NAMALWA (cell line): ENCODE measurements around the gene ATP8A2.

Source experiments
- DNase-seq: peaks from one replicate; pipeline ENCODE4 v3.0.0-alpha.2; 2015; ENCODE audit warnings: low spot score

ATP8A2 gene

GRCh38 chr13:26017196-26017921 lies 645.6 kb downstream of the ATP8A2 start:
- DNase-seq: no peak

GRCh38 chr13:26017932-26018665 lies 646.3 kb downstream of the ATP8A2 start:
- no peak for DNase-seq

GRCh38 chr13:26019251-26019650 lies 647.5 kb downstream of the ATP8A2 start:
- DNase-seq: no peak

- DNase-seq: no peak
Measured at GRCh38 chr13:26019881-26020870, 648.4 kb downstream of the ATP8A2 start.

GRCh38 chr13:26020891-26021290 lies 649.1 kb downstream of the ATP8A2 start:
- DNase-seq: no peak

DNA sequence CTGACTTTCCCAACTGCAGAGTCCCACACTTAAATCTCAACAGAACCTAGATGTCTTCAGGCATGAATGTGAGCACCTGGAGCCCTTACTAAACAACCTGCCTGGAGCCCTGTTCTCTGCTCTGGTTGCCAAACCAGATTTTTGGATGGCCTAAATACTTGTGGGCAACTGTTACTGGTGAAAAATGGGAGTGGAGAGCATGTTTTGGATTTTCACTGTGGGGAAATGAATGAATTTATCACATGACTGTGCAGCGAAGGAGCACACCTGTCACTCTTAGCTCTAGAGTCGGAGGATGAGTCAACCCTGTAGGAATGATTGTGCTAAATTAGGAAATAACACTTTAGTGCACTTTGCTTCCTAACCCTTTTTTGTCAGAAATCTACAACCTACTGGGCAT lies 649.7 kb downstream of the ATP8A2 start:
- no peak for DNase-seq

- DNase-seq: no peak
Measured at GRCh38 chr13:26021956-26022355, 650.2 kb downstream of the ATP8A2 start.

DNA sequence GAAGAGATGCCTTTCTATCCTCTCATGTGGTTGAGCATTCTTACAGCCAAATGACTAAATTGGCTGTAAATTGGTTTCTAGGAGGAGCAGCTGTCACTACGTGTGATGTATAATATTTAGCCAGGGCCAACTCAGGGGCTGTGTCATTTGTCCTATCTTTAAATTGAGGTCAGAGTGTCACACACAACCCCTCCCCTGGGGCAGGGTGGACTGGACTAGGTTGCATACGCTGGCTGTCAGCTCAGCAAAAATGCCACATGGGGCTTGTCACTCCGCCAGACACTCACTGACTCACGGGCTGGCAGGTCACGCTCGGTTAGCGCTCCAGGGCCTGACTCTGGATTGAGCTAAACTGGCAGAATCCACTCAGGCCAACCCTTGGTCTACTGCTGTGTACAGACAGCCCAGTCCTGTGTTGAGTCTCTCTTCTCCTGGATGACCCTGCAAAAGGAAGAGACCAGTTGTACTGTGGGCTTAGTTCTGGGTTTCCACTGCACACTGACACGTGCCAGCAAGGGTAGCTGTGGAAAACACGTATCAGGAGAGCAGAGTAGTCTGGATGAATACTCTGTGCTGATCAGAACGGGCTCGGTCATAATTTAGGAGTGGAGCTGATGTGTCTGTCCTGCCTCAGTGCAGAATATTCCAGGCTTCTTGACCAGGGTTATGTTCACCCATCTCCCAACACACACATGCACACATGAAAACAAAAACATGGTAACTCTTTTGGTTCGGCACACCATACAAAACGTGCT lies 650.9 kb downstream of the ATP8A2 start:
- DNase-seq: no peak

GRCh38 chr13:26024558-26024957 lies 652.8 kb downstream of the ATP8A2 start:
- DNase-seq: no peak

DNA sequence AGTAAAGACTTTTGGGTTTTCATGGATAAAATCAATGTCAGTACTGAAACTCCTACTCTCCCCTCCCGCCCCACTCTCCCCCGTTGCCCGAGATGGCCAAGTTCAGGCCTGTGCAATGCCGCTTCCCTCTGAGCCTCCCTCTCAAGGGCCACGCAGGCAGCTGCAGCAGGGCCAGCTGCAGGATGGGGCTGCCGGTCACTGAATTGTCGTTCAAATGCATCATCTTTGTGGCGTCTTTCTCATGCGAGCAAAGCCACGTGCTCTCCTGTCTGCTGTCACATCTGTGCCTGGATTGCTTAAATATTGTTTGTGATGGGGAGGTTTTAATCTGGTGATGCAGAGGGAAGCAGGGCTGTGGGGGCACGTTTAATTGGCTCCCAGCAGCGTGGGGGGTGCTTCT lies 653.4 kb downstream of the ATP8A2 start:
- no peak for DNase-seq

DNA sequence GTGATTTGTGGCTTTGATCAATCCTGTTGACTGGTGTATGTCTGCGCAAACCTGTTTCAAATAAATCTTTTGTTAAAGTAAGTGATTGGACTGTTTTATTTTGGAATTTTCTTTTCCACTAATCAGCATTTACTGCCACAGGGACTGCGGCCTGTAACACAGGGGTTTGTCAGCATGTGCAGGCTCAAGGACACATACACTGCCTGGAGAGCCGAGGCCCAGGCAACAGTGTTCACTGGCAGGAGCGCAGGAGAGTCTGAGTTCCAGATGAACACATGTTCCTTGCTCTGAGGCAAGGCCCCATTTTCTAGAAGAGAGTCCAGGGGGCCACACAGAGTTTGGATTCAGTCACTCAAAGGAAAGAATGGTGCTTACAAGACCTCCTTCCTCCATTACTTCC lies 654.0 kb downstream of the ATP8A2 start:
- no peak for DNase-seq

DNA sequence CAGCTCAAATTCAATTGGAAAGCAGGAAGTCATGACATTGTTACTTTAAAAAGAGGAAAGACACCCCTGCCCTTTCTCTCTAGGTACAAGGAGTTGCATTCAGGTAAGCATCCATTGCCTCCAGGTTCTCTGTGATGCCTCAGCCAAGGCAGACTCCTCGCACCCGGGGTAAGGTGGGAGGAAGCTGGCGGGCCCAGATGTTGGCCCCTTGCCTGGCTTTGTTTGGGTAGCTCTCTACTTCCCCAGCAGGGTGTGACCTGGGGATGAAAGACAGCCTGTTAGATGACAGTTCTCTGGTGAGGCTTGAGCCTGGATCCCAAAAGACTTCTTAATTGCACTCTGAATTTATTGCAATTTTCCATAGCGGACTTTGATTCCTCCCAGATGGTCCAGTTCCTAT lies 654.4 kb downstream of the ATP8A2 start:
- no peak for DNase-seq

GRCh38 chr13:26029581-26030136 lies 657.9 kb downstream of the ATP8A2 start:
- no peak for DNase-seq

DNA sequence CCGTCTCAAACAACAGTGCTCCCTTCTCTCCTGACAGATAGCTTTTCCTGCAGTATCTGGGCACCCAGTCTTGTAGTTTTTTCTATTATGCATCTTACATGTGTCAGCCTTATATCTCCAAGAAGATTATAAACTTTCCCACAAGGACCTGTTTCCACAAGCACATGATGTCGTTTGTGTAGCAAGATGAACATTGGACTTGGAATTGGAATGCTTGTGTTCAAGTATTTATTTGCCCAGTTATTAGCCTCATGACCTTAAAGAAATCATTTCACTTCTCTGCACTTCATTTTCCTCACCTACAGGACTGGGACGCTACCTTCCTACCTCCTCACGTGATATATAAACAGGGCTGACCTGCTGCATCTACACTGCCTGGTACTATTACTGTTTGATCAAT lies 658.6 kb downstream of the ATP8A2 start:
- DNase-seq: no peak

GRCh38 chr13:26034018-26034417 lies 662.2 kb downstream of the ATP8A2 start:
- no peak for DNase-seq

- no peak for DNase-seq
Measured at GRCh38 chr13:26036383-26036782, 664.6 kb downstream of the ATP8A2 start.

DNA sequence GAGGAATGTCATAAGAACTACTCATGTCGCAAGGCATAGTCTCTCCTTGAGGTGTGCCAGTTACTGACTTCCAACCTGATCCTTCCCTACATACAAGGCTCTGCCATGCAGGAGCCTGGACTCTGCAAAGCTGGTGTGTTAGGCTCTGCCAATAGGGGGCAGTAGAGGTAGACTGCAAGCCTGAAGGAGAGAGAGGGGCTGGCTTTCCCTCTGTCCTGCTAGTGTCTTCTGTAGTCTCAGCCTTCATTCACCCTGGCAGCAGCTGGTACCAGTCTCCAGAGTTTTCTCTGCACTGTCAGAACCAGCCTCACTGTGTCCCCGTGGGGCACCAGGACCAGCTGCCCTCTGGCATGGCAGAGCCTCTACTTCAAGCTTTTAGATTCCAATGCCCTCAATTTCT lies 665.5 kb downstream of the ATP8A2 start:
- DNase-seq: peak; percentile 62

- DNase-seq: no peak
Measured at GRCh38 chr13:26038931-26039475, 667.2 kb downstream of the ATP8A2 start.

GRCh38 chr13:26041444-26041843 lies 669.7 kb downstream of the ATP8A2 start:
- no peak for DNase-seq

DNA sequence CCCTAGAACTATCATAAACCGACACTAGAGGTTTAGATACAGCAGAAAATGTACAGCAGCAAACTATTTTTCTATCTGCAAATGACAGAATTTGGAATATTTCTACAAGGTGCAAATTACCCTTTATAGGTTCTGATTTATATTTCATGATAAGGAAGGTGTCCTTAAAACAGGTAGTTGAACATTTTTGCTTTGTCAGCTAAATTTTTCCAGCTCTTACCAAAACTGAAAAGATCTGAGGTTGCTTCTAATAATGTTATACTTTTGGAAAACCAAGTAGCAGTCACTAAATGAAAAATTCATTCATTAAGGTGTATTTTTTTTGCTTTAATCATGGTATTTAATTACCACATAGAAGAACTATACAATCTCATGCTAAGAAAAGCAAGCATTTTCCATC lies 671.0 kb downstream of the ATP8A2 start:
- no peak for DNase-seq

- DNase-seq: no peak
Measured at GRCh38 chr13:26045142-26045541, 673.4 kb downstream of the ATP8A2 start.
